Measurements from ENCODE around the gene RBM6.

DNA sequence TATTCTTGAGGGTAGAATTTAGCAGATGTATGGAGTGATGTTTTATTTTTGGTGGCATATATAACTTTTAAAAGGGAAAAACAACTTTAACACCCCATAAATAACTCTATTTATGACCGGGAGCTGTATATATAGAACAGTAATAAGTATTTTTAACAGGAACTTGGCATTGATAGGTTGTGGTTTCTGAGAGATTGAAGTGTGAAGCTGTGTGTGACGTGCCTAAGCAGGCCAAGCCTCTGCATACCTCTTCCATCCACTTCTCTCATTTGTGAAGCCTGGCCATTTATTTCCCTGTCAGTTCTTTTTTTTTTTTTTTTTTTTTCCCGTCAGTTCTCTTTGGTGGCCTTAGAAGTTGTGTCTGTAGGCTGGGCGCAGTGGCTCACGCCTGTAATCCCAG is 171.8 kb downstream of the RBM6 start:
- TF ChIP-seq, protein P1, sequence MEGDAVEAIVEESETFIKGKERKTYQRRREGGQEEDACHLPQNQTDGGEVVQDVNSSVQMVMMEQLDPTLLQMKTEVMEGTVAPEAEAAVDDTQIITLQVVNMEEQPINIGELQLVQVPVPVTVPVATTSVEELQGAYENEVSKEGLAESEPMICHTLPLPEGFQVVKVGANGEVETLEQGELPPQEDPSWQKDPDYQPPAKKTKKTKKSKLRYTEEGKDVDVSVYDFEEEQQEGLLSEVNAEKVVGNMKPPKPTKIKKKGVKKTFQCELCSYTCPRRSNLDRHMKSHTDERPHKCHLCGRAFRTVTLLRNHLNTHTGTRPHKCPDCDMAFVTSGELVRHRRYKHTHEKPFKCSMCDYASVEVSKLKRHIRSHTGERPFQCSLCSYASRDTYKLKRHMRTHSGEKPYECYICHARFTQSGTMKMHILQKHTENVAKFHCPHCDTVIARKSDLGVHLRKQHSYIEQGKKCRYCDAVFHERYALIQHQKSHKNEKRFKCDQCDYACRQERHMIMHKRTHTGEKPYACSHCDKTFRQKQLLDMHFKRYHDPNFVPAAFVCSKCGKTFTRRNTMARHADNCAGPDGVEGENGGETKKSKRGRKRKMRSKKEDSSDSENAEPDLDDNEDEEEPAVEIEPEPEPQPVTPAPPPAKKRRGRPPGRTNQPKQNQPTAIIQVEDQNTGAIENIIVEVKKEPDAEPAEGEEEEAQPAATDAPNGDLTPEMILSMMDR (IDR thresholded peaks at IDR 0.05): no peak
- TF ChIP-seq POLR2A (IDR thresholded peaks at IDR 0.05): no peak

Measured in adrenal gland (tissue), 5 donors.